GM12892 (cell line): Measurements from ENCODE around the gene COL4A1.

ENCODE experiments used
- DNase-seq: peaks from one replicate; pipeline ENCODE4 v3.0.0; 2011; ENCODE audit not compliant: insufficient read length
- FAIRE-seq: peaks from 2 replicates; lab custom pipeline; 2011; peaks lifted over from hg19 to GRCh38; lab: Jason Lieb, UNC
- POLR2A ChIP-seq: IDR thresholded peaks from 2 replicates; pipeline ENCODE4 v1.6.1; 2011; ENCODE audit warnings: low read depth, low read length, control low read depth
- POLR2AphosphoS5 ChIP-seq: IDR thresholded peaks from 2 replicates; pipeline ENCODE4 v1.6.1; 2011; ENCODE audit warnings: low read depth, low read length, control low read depth
- TAF1 ChIP-seq: IDR thresholded peaks from 2 replicates; pipeline ENCODE4 v1.6.1; 2011; ENCODE audit warnings: low read depth, mild to moderate bottlenecking, control low read depth, low read length, borderline replicate concordance

COL4A1 gene

GRCh38 chr13:110256126-110256905, 50.6 kb downstream of the COL4A1 start:
- no peak for DNase-seq
- FAIRE-seq: no peak
- TF ChIP-seq TAF1 (no peak), POLR2AphosphoS5 (no peak), POLR2A (no peak)

GRCh38 chr13:110254751-110255553, 52.0 kb downstream of the COL4A1 start:
- TF ChIP-seq TAF1: no peak
- TF ChIP-seq POLR2AphosphoS5: no peak
- TF ChIP-seq POLR2A: no peak
- no peak for FAIRE-seq
- no peak for DNase-seq

DNA sequence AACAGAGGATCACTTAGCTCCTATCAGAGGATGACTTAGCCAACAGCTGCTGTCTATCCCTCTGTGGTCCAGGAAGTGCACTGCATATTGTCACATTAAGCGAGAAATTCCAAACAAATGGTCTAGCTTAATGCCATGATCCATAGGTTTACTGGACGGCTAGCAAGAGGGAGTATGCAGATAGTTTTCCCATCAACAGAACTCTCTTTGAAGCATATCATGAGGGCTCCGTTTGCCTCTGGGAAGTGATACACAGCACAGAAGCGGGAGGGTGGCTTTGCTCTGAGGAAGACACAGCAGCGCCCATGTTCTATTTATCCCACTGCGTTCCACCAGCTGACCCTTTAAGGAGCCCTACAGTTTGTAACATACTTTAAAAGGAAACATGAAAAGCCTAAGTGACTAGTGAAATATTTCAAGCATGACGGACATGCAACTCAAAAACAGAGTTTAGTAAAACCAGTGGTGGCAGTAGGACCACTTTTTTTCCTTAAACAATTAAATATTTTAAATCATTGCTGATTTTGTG, 52.7 kb downstream of the COL4A1 start:
- DNase-seq (no peak), FAIRE-seq (no peak)
- no peak for TF ChIP-seq POLR2AphosphoS5
- TF ChIP-seq TAF1: no peak
- no peak for TF ChIP-seq POLR2A

- no peak for DNase-seq
- TF ChIP-seq TAF1 (no peak), POLR2A (no peak), POLR2AphosphoS5 (no peak)
- FAIRE-seq: no peak
Measured at GRCh38 chr13:110251193-110251819, 55.7 kb downstream of the COL4A1 start.

- FAIRE-seq (no peak), DNase-seq (no peak)
- TF ChIP-seq POLR2AphosphoS5: no peak
- TF ChIP-seq TAF1: no peak
- TF ChIP-seq POLR2A: no peak
Measured at GRCh38 chr13:110250258-110250891, 56.6 kb downstream of the COL4A1 start.

- DNase-seq (no peak), FAIRE-seq (no peak)
- TF ChIP-seq POLR2AphosphoS5 (no peak), POLR2A (no peak), TAF1 (no peak)
Measured at GRCh38 chr13:110249326-110249725, 57.6 kb downstream of the COL4A1 start.

DNA sequence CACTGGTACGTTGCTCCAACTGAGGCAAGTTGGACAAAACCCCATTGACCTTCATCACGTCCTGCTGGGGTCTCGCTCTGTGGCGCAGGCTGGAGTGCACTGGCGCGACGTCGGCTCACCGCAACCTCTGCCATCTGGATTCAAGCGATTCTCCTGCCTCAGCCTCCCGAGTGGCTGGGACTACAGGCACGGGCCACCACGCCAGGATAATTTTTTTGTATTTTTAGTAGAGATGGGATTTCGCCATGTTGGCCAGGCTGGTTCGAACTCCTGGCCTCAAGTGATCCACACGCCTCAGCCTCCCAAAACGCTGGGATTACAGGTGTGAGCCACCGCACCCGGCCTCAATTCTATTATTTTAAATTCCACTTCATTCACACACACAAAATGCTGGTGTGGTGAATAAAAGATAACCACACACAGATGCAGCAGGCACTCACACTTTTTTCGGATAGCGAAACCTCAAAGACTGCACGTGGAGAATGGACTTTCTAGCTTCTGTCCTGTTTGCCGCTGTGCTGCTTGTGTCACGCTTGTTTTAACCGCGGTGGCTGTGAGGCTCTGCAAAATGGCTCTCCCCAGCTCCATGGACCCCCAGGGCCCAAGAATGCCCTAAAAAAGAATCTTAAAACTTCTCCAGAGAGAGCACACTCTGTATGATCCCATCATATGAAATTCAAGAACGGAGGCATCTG, 58.4 kb downstream of the COL4A1 start:
- no peak for TF ChIP-seq TAF1
- no peak for TF ChIP-seq POLR2A
- TF ChIP-seq POLR2AphosphoS5: no peak
- FAIRE-seq (no peak), DNase-seq (no peak)

- no peak for DNase-seq
- no peak for TF ChIP-seq POLR2AphosphoS5
- TF ChIP-seq TAF1: no peak
- TF ChIP-seq POLR2A: no peak
- FAIRE-seq: no peak
Measured at GRCh38 chr13:110246530-110246929, 60.4 kb downstream of the COL4A1 start.

GRCh38 chr13:110245416-110245899, 61.5 kb downstream of the COL4A1 start:
- FAIRE-seq (no peak), DNase-seq (no peak)
- TF ChIP-seq TAF1 (no peak), POLR2A (no peak), POLR2AphosphoS5 (no peak)

GRCh38 chr13:110244976-110245375, 62.0 kb downstream of the COL4A1 start:
- no peak for TF ChIP-seq POLR2AphosphoS5
- no peak for TF ChIP-seq POLR2A
- TF ChIP-seq TAF1: no peak
- FAIRE-seq (no peak), DNase-seq (no peak)
